GM12878 (cell line): ENCODE results near the gene TTC39A. TPM values are rescaled to one million over a fixed set of nuclear protein-coding genes. Genes with fewer than 3 reads are reported as not detected.

ENCODE experiments used
- ATAC-seq: fragments of 200-7000 bp; cut with Tn5 transposase; 3 replicates; pipeline ENCODE4 v1.9.1; 2020; ENCODE audit warnings: mild to moderate bottlenecking, moderate library complexity
- BruUV-seq: library from RNA; stranded (reverse); fragments of 400-500 nt; replicated peaks from 2 replicates; lab custom pipeline; 2021; lab: Mats Ljungman, UMichigan
- CTCF ChIA-PET: fragments of 300-600 bp; sonication (Branson Sonifier 250); formaldehyde crosslinking; extraction: SDS; loops from one replicate; lab custom pipeline; 2021; ENCODE audit warnings: inconsistent platforms; lab: Yijun Ruan, JAX
- POLR2A ChIA-PET: fragments of 350-600 bp; formaldehyde crosslinking; extraction: SDS; loops from one replicate; lab custom pipeline; 2021; ENCODE audit warnings: inconsistent platforms; lab: Charles Lee
- RAD21 ChIA-PET: fragments of 300-600 bp; sonication (Branson Sonifier 250); formaldehyde crosslinking; loops from one replicate; lab custom pipeline; 2023; ENCODE audit warnings: antibody characterized with exemption; ENCODE audit not compliant: unreplicated experiment; lab: Charles Lee
- SMC1A ChIA-PET: fragments of 300-600 bp; sonication (Branson Sonifier 250); formaldehyde crosslinking; loops from one replicate; lab custom pipeline; 2023; ENCODE audit not compliant: unreplicated experiment, uncharacterized antibody; lab: Charles Lee
- DNase-seq: peaks from one replicate; pipeline ENCODE4 v3.0.0-alpha.2; 2011; ENCODE audit warnings: low read depth, low spot score
- FAIRE-seq: peaks from 3 replicates; lab custom pipeline; 2011; peaks lifted over from hg19 to GRCh38; lab: Jason Lieb, UNC
- H2AFZ ChIP-seq: 2 replicates; pipeline ENCODE4 v1.6.0; 2011; ENCODE audit warnings: low read depth, low read length, control low read depth; ENCODE audit not compliant: control insufficient read depth
- H3K27ac ChIP-seq: 2 replicates; pipeline ENCODE4 v1.5.1; 2011; ENCODE audit warnings: control low read depth; ENCODE audit not compliant: control insufficient read depth, insufficient read depth
- H3K27me3 ChIP-seq, 2 experiments: replicated peaks in 1 of 2; 2 replicates each; pipeline versions ENCODE4 v1.6.0 to v1.6.1; 2011; ENCODE audit warnings: low read length in 1 of 2; ENCODE audit not compliant: control insufficient read depth in 2 of 2, insufficient read depth in 2 of 2
- H3K36me3 ChIP-seq, 2 experiments: 2 replicates each; pipeline ENCODE4 v1.5.1; 2011; ENCODE audit warnings: low read length in 1 of 2; ENCODE audit not compliant: control insufficient read depth in 2 of 2, insufficient read depth in 2 of 2
- H3K4me1 ChIP-seq: 2 replicates; pipeline ENCODE4 v1.6.1; 2011; ENCODE audit warnings: mild to moderate bottlenecking, low read length, moderate library complexity, mixed read lengths; ENCODE audit not compliant: control insufficient read depth, insufficient read depth
- H3K4me2 ChIP-seq: 2 replicates; pipeline ENCODE4 v1.6.0; 2011; ENCODE audit warnings: control low read depth; ENCODE audit not compliant: control insufficient read depth, insufficient read depth
- H3K4me3 ChIP-seq: fragments of 200-600 bp; sonication (generic); 2 replicates; pipeline ENCODE4 v1.5.1; 2016
- H3K79me2 ChIP-seq: 2 replicates; pipeline ENCODE4 v1.6.0; 2011; ENCODE audit warnings: low read length; ENCODE audit not compliant: control insufficient read depth, insufficient read depth
- H3K9ac ChIP-seq: 2 replicates; pipeline ENCODE4 v1.8.0; 2011; ENCODE audit warnings: low read length, control low read depth, mixed read lengths; ENCODE audit not compliant: control insufficient read depth, insufficient read depth
- H3K9me3 ChIP-seq: replicated peaks from 3 replicates; pipeline ENCODE4 v1.5.1; 2011; ENCODE audit warnings: mild to moderate bottlenecking, low read length; ENCODE audit not compliant: control insufficient read depth, insufficient read depth
- H4K20me1 ChIP-seq: 2 replicates; pipeline ENCODE4 v1.6.0; 2011; ENCODE audit not compliant: control insufficient read depth, insufficient read depth
- CHD1 ChIP-seq: IDR thresholded peaks from 2 replicates; pipeline ENCODE4 v1.6.1; 2012; ENCODE audit warnings: low read depth, low read length, improper control_type of control experiment
- CHD2 ChIP-seq: IDR thresholded peaks from 2 replicates; pipeline ENCODE4 v1.6.1; 2011; ENCODE audit warnings: low read depth, low read length, improper control_type of control experiment, borderline replicate concordance
- CUX1 ChIP-seq: IDR thresholded peaks from 2 replicates; pipeline ENCODE4 v1.6.1; 2012; ENCODE audit warnings: improper control_type of control experiment, low read depth, low read length; ENCODE audit not compliant: insufficient replicate concordance
- E2F4 ChIP-seq: IDR thresholded peaks from 2 replicates; pipeline ENCODE4 v1.6.1; 2012; ENCODE audit warnings: low read depth, low read length, improper control_type of control experiment
- LARP7 ChIP-seq: fragments of 450-650 bp; IDR thresholded peaks from 2 replicates; pipeline ENCODE4 v1.6.1; 2017; ENCODE audit warnings: mild to moderate bottlenecking
- NR2F1 ChIP-seq: fragments of 450-650 bp; conservative IDR thresholded peaks from 2 replicates; pipeline ENCODE4 v1.6.1; 2017; ENCODE audit warnings: mild to moderate bottlenecking
- PKNOX1 ChIP-seq: fragments of 450-650 bp; IDR thresholded peaks from 2 replicates; pipeline ENCODE4 v1.6.1; 2016; ENCODE audit warnings: mild to moderate bottlenecking
- RAD51 ChIP-seq: fragments of 450-650 bp; IDR thresholded peaks from 2 replicates; pipeline ENCODE4 v1.6.1; 2016; ENCODE audit warnings: moderate library complexity, mild to moderate bottlenecking, inconsistent platforms
- RFX5 ChIP-seq: IDR thresholded peaks from 2 replicates; pipeline ENCODE4 v1.6.1; 2011; ENCODE audit warnings: low read depth, low read length, improper control_type of control experiment
- SUZ12 ChIP-seq: fragments of 200-600 bp; sonication (generic); IDR thresholded peaks from one replicate; pipeline ENCODE4 v1.6.1; 2018; ENCODE audit warnings: antibody characterized with exemption, mild to moderate bottlenecking; ENCODE audit not compliant: unreplicated experiment
- ZNF384 ChIP-seq: IDR thresholded peaks from 2 replicates; pipeline ENCODE4 v1.6.1; 2012; ENCODE audit warnings: low read depth, mild to moderate bottlenecking, low read length, improper control_type of control experiment, borderline replicate concordance
- WGBS: methylation state at CpG from one replicate; pipeline ENCODE4 v1.1.6; 2016; ENCODE audit warnings: low lambda C conversion rate; ENCODE audit not compliant: insufficient replicate concordance, insufficient coverage; ENCODE audit errors: missing lambda C conversion rate; 5-methylcytosine and 5-hydroxymethylcytosine counted together
- in situ Hi-C: fragments of 300-500 bp; cut with MboI; formaldehyde crosslinking; loops from 9 replicates; pipeline ENCODE4 v1.14.3; 2018; ENCODE audit warnings: mixed read lengths
- intact Hi-C: fragments of 100-400 bp; cut with micrococcal nuclease; formaldehyde crosslinking; loops from one replicate; pipeline ENCODE4 v1.14.2; 2022; ENCODE audit not compliant: unreplicated experiment
- polyA plus RNA-seq, 11 experiments: library from polyadenylated mRNA; depleted of rRNA in 4 of 11; unstranded in 6 of 11; stranded (reverse) in 5 of 11; fragments of >200 nt; fragmentation: Nextera tagmentation in 4 of 11; fragmentation: Illumina TruSeq in 1 of 11; extraction: Ambion mirVana in 4 of 11; extraction: Trizol in 1 of 11; gene quantifications; 1 replicate in 1 of 11; 2 replicates in 10 of 11; pipeline versions ENCODE4 v1.2.1 to v1.2.3, GENCODE V29; 2011 to 2016; ENCODE audit warnings: inconsistent platforms in 2 of 11, missing spikeins in 2 of 11, low read depth in 1 of 11
- total RNA-seq, 4 experiments: library from RNA; depleted of rRNA in 3 of 4; stranded (reverse); fragments of >200 nt in 3 of 4; fragmentation: Illumina TruSeq in 1 of 4; extraction: Trizol in 1 of 4; gene quantifications; 2 replicates each; pipeline versions ENCODE4 v1.2.1 to v1.2.3, GENCODE V29; 2013 to 2021
- TF ChIP-seq, protein P1 (sequence below): fragments of 450-650 bp; IDR thresholded peaks from 2 replicates; pipeline ENCODE4 v1.6.1; 2017; ENCODE audit warnings: mild to moderate bottlenecking
- TF ChIP-seq, protein P2 (sequence below): IDR thresholded peaks from 2 replicates; pipeline ENCODE4 v1.6.1; 2011; ENCODE audit warnings: low read depth, low read length, improper control_type of control experiment, borderline replicate concordance

Gene TTC39A
- total and polyA plus RNA-seq, 10 of the 15 experiments (the other 5 are each of a cell fraction or from before 2014, with no cell fraction given): 0.18 to 3.0 (median 1.2) TPM

DNA sequence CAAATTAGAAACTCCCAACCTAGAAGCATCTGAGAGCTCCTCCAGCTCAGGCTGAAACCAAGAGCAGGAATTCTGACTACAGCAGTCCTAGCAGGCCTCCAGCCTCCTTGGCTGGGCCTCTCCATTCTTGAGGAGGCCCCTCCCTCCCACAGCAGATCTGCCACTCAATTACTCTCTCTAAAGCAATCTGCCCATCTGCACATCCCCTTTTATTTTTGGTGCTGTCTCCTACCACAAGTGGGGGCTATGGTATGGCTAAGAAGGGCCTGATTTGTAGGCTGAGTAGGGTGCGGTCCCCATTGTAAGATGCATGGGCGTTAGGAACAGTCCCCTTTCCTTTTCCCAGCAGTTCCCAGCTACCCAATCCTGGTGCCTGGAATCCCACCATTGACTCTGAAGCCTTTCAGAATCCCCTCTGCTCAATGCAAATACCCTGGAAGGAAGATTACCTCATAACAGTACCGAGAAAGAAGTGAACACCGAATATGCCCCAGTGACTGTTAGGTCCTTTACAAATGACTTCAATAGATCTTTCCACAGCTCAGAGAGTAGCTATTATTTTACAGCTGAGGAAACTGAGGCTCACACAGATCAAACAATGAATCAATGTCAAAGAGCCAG is 11.6 kb upstream of the TTC39A start:
- WGBS: 33% methylated on average over 4 of the region's 4 CpGs
- peaks cover 0 to 5% of the 10 kb centered on the region in 2 experiments; a peak in 3 of 4 replicates for H3K27me3 ChIP-seq
- peaks cover 18% of the 10 kb centered on the region for H3K4me1 ChIP-seq
- H3K9ac ChIP-seq: no peak overlapping the region
- no TSS peak for BruUV-seq
- in situ Hi-C loops: no loop called here
- peak overlapping the region; percentile 38; the same call in 1 of the 2 replicates for H2AFZ ChIP-seq
- no peaks in the 10 kb centered on the region for H3K9me3 ChIP-seq
- CTCF ChIA-PET: interaction anchor here (0.8 to 1.0 kb wide), 5 partner anchors 11 to 195 kb away, joined by 3 to 4 read pairs (median 3); no protein-coding TSS in a partner anchor
- SMC1A ChIA-PET: interaction anchor here (0.6 to 1.4 kb wide), 3 partner anchors 14 to 38 kb away, joined by 3 to 4 read pairs (median 3); no protein-coding TSS in a partner anchor
- DNase-seq: peak; percentile 11
- no peak overlapping the region for H3K27ac ChIP-seq
- intact Hi-C loops: loop anchor here (10.0 kb wide), 1 partner anchor 433 kb away; no protein-coding TSS in a partner anchor
- H3K79me2 ChIP-seq: no peaks in the 10 kb centered on the region
- H3K36me3 ChIP-seq: no peaks in the 10 kb centered on the region
- H3K4me3 ChIP-seq: no peak overlapping the region
- FAIRE-seq: peak; percentile 70
- H4K20me1 ChIP-seq: no peaks in the 10 kb centered on the region
- ATAC-seq: peak; percentile 69
- H3K4me2 ChIP-seq: peak overlapping the region; percentile 29
- POLR2A ChIA-PET: no interaction called here
- RAD21 ChIA-PET: no interaction called here
- TF ChIP-seq, protein P1, sequence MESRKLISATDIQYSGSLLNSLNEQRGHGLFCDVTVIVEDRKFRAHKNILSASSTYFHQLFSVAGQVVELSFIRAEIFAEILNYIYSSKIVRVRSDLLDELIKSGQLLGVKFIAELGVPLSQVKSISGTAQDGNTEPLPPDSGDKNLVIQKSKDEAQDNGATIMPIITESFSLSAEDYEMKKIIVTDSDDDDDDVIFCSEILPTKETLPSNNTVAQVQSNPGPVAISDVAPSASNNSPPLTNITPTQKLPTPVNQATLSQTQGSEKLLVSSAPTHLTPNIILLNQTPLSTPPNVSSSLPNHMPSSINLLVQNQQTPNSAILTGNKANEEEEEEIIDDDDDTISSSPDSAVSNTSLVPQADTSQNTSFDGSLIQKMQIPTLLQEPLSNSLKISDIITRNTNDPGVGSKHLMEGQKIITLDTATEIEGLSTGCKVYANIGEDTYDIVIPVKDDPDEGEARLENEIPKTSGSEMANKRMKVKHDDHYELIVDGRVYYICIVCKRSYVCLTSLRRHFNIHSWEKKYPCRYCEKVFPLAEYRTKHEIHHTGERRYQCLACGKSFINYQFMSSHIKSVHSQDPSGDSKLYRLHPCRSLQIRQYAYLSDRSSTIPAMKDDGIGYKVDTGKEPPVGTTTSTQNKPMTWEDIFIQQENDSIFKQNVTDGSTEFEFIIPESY: no peak
- TF ChIP-seq CUX1: no peak
- TF ChIP-seq ZNF384: no peak
- peak; percentile 87 for TF ChIP-seq PKNOX1
- TF ChIP-seq RFX5: no peak
- TF ChIP-seq CHD2: no peak
- TF ChIP-seq SUZ12: no peak
- TF ChIP-seq RAD51: no peak
- TF ChIP-seq E2F4: no peak
- TF ChIP-seq NR2F1: no peak
- no peak for TF ChIP-seq CHD1
- TF ChIP-seq, protein P2, sequence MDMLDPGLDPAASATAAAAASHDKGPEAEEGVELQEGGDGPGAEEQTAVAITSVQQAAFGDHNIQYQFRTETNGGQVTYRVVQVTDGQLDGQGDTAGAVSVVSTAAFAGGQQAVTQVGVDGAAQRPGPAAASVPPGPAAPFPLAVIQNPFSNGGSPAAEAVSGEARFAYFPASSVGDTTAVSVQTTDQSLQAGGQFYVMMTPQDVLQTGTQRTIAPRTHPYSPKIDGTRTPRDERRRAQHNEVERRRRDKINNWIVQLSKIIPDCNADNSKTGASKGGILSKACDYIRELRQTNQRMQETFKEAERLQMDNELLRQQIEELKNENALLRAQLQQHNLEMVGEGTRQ: no peak
- TF ChIP-seq LARP7: no peak
